Suprapubic skin (tissue), 4 donors: Measurements from ENCODE around the gene SUGCT. TPM values are rescaled to one million over a fixed set of nuclear protein-coding genes. Genes with fewer than 3 reads are reported as not detected.

Source experiments
- DNase-seq, 2 donors: peaks; one replicate each; pipeline ENCODE4 v3.0.0-alpha.2; 2019; ENCODE audit warnings: low spot score in 2 of 2
- H3K27ac ChIP-seq: fragments of 200-600 bp; sonication (generic); one replicate; pipeline ENCODE4 v1.5.1; 2019
- H3K27me3 ChIP-seq: fragments of 200-600 bp; sonication (generic); one replicate; pipeline ENCODE4 v1.5.1; 2019
- H3K36me3 ChIP-seq: fragments of 200-600 bp; sonication (generic); one replicate; pipeline ENCODE4 v1.5.1; 2019
- H3K4me1 ChIP-seq: fragments of 200-600 bp; sonication (generic); one replicate; pipeline ENCODE4 v1.5.1; 2019
- H3K4me3 ChIP-seq: fragments of 200-600 bp; sonication (generic); one replicate; pipeline ENCODE4 v1.5.1; 2019; ENCODE audit warnings: mild to moderate bottlenecking
- H3K9me3 ChIP-seq: fragments of 200-600 bp; sonication (generic); one replicate; pipeline ENCODE4 v1.5.1; 2019
- EP300 ChIP-seq: sonication (generic); formaldehyde crosslinking; IDR thresholded peaks from one replicate; pipeline ENCODE4 v1.6.1; 2017; ENCODE audit warnings: antibody characterized with exemption
- POLR2A ChIP-seq, 2 donors: fragments of 450-650 bp; IDR thresholded peaks; one replicate each; pipeline ENCODE4 v1.6.1; 2017; ENCODE audit warnings: antibody characterized with exemption in 2 of 2, mild to moderate bottlenecking in 2 of 2, moderate library complexity in 2 of 2
- POLR2AphosphoS5 ChIP-seq, 3 donors: sonication (generic); formaldehyde crosslinking; IDR thresholded peaks; one replicate each; pipeline ENCODE4 v1.6.1; 2017; ENCODE audit warnings: antibody characterized with exemption in 3 of 3
- WGBS: methylation state at CpG from one replicate; pipeline ENCODE4 v1.1.5; 2018; 5-methylcytosine and 5-hydroxymethylcytosine counted together
- total RNA-seq, 4 donors: library from RNA; depleted of rRNA; stranded (reverse); fragments of >200 nt; gene quantifications; one replicate each; pipeline ENCODE4 v1.1.0, GENCODE V29; 2016
- TF ChIP-seq, protein P1 (sequence below), 2 donors: fragments of 200-600 bp in 1 of 2; fragments of 450-650 bp in 1 of 2; sonication (generic) in 1 of 2; IDR thresholded peaks; one replicate each; pipeline ENCODE4 v1.5.1; 2016 to 2019; ENCODE audit warnings: antibody characterized with exemption in 2 of 2, mild to moderate bottlenecking in 1 of 2, moderate library complexity in 1 of 2

Gene SUGCT
- total RNA-seq, 4 donors from 2014 or later, result 0.73 to 2.2 (median 0.98) TPM; not detected in 1

DNA sequence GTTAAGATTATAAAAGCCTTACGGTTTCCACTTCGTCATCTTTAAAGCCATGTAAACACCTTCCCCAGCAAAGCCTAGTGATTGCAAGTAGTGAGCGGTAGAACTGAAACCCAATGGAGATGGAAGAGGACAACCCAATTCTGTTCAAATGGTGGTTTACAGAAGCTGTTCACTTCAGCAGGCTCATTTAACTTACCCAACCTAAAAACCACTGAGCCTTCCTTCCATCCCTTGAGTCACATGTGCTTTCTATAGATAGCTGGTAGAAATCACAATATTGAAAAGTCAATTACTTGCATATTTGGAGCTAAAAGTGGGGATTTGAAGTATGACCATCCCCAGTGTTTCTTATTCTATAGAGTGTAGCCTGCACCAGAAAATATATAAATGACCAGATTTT, 667.7 kb downstream of the SUGCT start:
- WGBS, result 100% methylated on average over 3 of the region's 3 CpGs
- Histone ChIP-seq H3K4me3 (no peak overlapping the region), H3K9me3 (no peaks in the 10 kb centered on the region), H3K27ac (no peak overlapping the region), H3K36me3 (no peaks in the 10 kb centered on the region), H3K4me1 (peaks cover 3% of the 10 kb centered on the region), H3K27me3 (no peaks in the 10 kb centered on the region)
- no peak for DNase-seq
- TF ChIP-seq POLR2AphosphoS5 (IDR thresholded peaks at IDR 0.05), result no peak
- TF ChIP-seq EP300, result no peak
- TF ChIP-seq POLR2A (IDR thresholded peaks at IDR 0.05), result no peak
- TF ChIP-seq, protein P1, sequence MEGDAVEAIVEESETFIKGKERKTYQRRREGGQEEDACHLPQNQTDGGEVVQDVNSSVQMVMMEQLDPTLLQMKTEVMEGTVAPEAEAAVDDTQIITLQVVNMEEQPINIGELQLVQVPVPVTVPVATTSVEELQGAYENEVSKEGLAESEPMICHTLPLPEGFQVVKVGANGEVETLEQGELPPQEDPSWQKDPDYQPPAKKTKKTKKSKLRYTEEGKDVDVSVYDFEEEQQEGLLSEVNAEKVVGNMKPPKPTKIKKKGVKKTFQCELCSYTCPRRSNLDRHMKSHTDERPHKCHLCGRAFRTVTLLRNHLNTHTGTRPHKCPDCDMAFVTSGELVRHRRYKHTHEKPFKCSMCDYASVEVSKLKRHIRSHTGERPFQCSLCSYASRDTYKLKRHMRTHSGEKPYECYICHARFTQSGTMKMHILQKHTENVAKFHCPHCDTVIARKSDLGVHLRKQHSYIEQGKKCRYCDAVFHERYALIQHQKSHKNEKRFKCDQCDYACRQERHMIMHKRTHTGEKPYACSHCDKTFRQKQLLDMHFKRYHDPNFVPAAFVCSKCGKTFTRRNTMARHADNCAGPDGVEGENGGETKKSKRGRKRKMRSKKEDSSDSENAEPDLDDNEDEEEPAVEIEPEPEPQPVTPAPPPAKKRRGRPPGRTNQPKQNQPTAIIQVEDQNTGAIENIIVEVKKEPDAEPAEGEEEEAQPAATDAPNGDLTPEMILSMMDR (IDR thresholded peaks at IDR 0.05), result no peak

- Histone ChIP-seq H3K9me3 (no peaks in the 10 kb centered on the region), H3K27ac (no peak overlapping the region), H3K4me3 (no peak overlapping the region), H3K4me1 (peaks cover 3% of the 10 kb centered on the region), H3K27me3 (no peaks in the 10 kb centered on the region), H3K36me3 (no peaks in the 10 kb centered on the region)
- no peak for DNase-seq
- TF ChIP-seq POLR2A (IDR thresholded peaks at IDR 0.05), result no peak
- TF ChIP-seq, protein P1 (IDR thresholded peaks at IDR 0.05), result no peak
- WGBS, result 60% methylated on average over 6 of the region's 6 CpGs
These were observed 669.8 kb downstream of the SUGCT start for GRCh38 chr7:40804477-40805215.

- no peaks in the 10 kb centered on the region for H3K27me3 ChIP-seq
- DNase-seq, result no peak
- TF ChIP-seq POLR2A (IDR thresholded peaks at IDR 0.05) (no peak), EP300 (no peak)
- peaks cover 3% of the 10 kb centered on the region for H3K4me1 ChIP-seq
- no peaks in the 10 kb centered on the region for H3K36me3 ChIP-seq
- no peak overlapping the region for H3K27ac ChIP-seq
- no peaks in the 10 kb centered on the region for H3K9me3 ChIP-seq
- no peak overlapping the region for H3K4me3 ChIP-seq
These were observed 670.6 kb downstream of the SUGCT start for GRCh38 chr7:40805361-40805760.

DNA sequence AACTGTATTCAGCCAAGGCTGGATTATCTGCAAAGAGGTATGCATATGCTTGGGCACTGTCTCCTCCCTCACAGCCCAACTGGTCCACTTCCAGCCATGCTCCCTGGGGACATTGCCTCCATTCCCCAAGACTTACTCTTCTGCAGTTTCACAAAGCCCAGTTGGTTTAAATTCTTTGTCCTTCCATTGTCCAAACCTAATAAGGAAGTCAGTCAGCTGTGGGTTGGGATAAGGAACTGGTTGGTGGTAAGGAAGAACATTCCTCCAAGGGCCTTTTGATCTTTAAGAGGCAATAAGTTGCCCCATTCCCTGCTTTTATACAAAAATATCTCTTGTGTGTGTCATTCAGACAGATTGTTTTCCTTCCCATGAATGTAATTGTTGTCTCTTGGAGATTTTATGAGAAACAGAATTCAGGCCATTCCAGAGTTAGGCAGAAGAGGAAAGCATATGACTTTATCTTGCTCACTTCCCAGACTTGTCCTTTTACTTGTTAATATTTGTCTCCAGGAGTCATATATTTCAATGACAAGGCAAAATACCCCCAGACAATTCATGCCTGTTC, 673.7 kb downstream of the SUGCT start:
- no peak overlapping the region for H3K27ac ChIP-seq
- DNase-seq, result no peak
- H3K4me3 ChIP-seq, result no peak overlapping the region

GRCh38 chr7:40810274-40810673, 675.5 kb downstream of the SUGCT start:
- Histone ChIP-seq H3K27ac (no peak overlapping the region), H3K27me3 (no peaks in the 10 kb centered on the region), H3K9me3 (no peaks in the 10 kb centered on the region), H3K4me1 (peaks cover 3% of the 10 kb centered on the region), H3K36me3 (no peaks in the 10 kb centered on the region), H3K4me3 (no peak overlapping the region)
- no peak for DNase-seq
- 96% methylated on average over 1 of the region's 1 CpG for WGBS
- TF ChIP-seq POLR2A (IDR thresholded peaks at IDR 0.05) (no peak), EP300 (no peak), POLR2AphosphoS5 (IDR thresholded peaks at IDR 0.05) (no peak)
- TF ChIP-seq, protein P1 (IDR thresholded peaks at IDR 0.05), result no peak

More for the DNA sequence above, 673.7 kb downstream of the SUGCT start:
- peaks cover 3% of the 10 kb centered on the region for H3K4me1 ChIP-seq
- H3K9me3 ChIP-seq, result no peaks in the 10 kb centered on the region
- no peak for TF ChIP-seq POLR2A (IDR thresholded peaks at IDR 0.05)
- no peak for TF ChIP-seq POLR2AphosphoS5 (IDR thresholded peaks at IDR 0.05)
- TF ChIP-seq, protein P1 (IDR thresholded peaks at IDR 0.05), result no peak
- TF ChIP-seq EP300, result no peak
- no peaks in the 10 kb centered on the region for H3K36me3 ChIP-seq
- no peaks in the 10 kb centered on the region for H3K27me3 ChIP-seq
